Adipocyte (in vitro differentiated cells): ENCODE measurements around the gene PCBP3.
A peak's percentile ranks its signal among the peaks of the same experiment; 100 is the strongest.
"Not testable (repeated sequence)": the region's sequence is repeated elsewhere in the genome, so short reads cannot be mapped to it uniquely, and the experiment has no call there.

Experiments used
- DNase-seq: peaks from one replicate; pipeline ENCODE4 v3.0.0-alpha.2; 2015; ENCODE audit warnings: low read depth
- H3K27me3 ChIP-seq: replicated peaks from 2 replicates; pipeline ENCODE4 v1.7.0; 2013; ENCODE audit warnings: mild to moderate bottlenecking, low read length, moderate library complexity; ENCODE audit not compliant: control insufficient read depth, insufficient read depth
- H3K36me3 ChIP-seq: 2 replicates; pipeline ENCODE4 v1.7.0; 2013; ENCODE audit warnings: low read length, mild to moderate bottlenecking, moderate library complexity; ENCODE audit not compliant: control insufficient read depth, insufficient read depth, severe bottlenecking
- H3K4me1 ChIP-seq: 2 replicates; pipeline ENCODE4 v1.7.0; 2013; ENCODE audit warnings: mild to moderate bottlenecking, low read length, moderate library complexity; ENCODE audit not compliant: control insufficient read depth, insufficient read depth
- H3K4me3 ChIP-seq: 2 replicates; pipeline ENCODE4 v1.7.0; 2013; ENCODE audit warnings: mild to moderate bottlenecking, low read length, moderate library complexity
- H3K9ac ChIP-seq: 2 replicates; pipeline ENCODE4 v1.7.0; 2013; ENCODE audit warnings: mild to moderate bottlenecking, low read length, moderate library complexity
- H3K9me3 ChIP-seq: 2 replicates; pipeline ENCODE4 v1.7.0; 2013; ENCODE audit warnings: mild to moderate bottlenecking, low read length, moderate library complexity; ENCODE audit not compliant: control insufficient read depth

Gene PCBP3

DNA sequence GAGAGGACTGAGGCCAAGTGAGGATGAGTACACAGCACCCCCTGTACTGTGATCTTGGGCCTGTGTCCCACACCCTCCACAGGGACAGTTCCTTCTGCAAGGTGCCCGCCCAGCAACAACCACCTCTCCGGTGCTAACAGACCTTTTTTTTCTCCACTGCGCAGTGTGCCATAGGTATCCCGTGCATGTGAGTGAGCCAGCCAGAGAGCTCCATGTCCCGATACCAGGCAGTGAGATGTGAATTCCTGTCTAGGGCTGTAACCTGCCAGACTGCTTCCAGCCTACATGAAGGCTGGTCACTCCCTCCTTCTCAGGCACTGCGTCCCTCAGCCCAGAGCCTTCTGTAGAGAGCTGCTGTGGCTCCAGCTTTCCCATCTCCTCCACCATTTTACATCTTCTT is 56.9 kb downstream of the PCBP3 start:
- Histone ChIP-seq H3K9ac (no peak overlapping the region), H3K4me1 (peaks cover 22% of the 10 kb centered on the region), H3K27me3 (no peaks in the 10 kb centered on the region), H3K4me3 (no peak overlapping the region), H3K36me3 (no peaks in the 10 kb centered on the region), H3K9me3 (peaks cover 5% of the 10 kb centered on the region)
- no peak for DNase-seq

GRCh38 chr21:45704311-45705108 is 61.0 kb downstream of the PCBP3 start:
- no peak for DNase-seq
- H3K4me1 ChIP-seq = peaks cover 22% of the 10 kb centered on the region
- H3K36me3 ChIP-seq = no peaks in the 10 kb centered on the region
- H3K27me3 ChIP-seq = no peaks in the 10 kb centered on the region
- no peak overlapping the region for H3K9ac ChIP-seq
- H3K4me3 ChIP-seq = no peak overlapping the region
- no peaks in the 10 kb centered on the region for H3K9me3 ChIP-seq

DNA sequence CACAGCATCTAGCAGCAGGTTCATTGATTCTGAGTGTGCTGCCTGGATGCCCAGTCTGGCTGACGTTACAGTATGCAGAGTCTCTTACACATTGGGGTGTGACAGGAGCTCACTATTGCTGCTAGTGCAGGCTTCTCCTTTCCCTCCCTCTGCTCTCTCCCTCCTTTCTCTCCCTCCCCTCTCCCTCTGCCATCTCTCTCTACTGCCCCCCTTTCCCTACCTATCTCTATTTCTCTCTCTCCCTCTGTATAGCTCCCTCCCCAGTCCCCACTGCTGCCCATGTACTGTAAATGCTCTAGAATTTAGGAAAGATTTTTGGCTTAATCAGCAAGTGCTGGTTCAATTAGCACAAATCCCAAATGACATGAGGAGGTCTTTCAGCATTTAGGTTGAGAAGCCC is 62.8 kb downstream of the PCBP3 start:
- DNase-seq = no peak
- Histone ChIP-seq H3K4me1 (peaks cover 14% of the 10 kb centered on the region), H3K9me3 (peaks cover 2% of the 10 kb centered on the region), H3K9ac (no peak overlapping the region), H3K36me3 (no peaks in the 10 kb centered on the region), H3K4me3 (no peak overlapping the region), H3K27me3 (no peaks in the 10 kb centered on the region)

DNA sequence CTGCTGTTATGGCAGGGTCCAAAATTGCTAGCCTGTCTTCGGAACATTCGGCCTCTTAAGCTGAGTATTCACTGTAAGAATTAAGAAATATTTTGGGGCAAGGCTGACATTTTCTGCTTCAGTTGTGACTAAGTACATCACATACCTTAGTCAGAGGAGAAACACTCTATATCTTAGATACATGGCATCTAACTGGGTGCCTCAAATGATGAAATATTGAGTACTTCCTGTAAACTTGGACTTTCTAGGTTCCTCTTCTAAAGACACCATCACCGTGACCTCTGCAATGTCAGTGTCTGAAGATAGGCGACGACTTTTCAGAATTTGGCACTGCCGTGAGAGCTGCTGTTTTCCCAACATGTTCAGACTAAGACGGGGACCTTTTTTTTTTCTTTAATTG is 65.6 kb downstream of the PCBP3 start:
- peaks cover 4% of the 10 kb centered on the region for H3K36me3 ChIP-seq
- peaks cover 14% of the 10 kb centered on the region for H3K4me1 ChIP-seq
- no peak overlapping the region for H3K9ac ChIP-seq
- DNase-seq = peak; percentile 29
- H3K9me3 ChIP-seq = peaks cover 7% of the 10 kb centered on the region
- H3K4me3 ChIP-seq = no peak overlapping the region
- no peaks in the 10 kb centered on the region for H3K27me3 ChIP-seq

DNA sequence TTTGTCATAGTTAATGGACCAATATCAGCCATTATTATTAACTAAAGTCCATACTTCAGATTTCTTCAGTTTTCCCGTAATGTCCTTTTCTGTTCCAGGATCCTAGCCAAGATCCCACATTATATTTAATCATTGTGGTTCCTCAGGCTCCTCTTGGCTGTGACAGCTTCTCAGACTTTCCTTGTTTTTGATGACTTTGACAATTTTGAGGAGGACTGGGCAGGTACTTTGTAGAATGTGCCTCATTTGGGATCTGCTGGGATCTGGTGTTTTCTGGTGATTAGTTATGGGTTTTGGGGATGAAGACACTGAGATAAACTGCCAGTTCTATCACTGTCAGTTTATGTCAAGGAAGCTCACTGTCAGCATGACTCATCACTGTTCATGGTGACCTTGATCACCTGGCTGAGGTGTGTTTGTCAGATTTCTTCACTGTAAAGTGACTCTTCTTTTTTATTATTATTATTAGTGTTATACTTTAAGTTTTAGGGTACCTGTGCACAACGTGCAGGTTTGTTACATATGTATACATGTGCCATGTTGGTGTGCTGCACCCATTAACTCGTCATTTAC is 66.3 kb downstream of the PCBP3 start:
- no peak for DNase-seq
- peaks cover 7% of the 10 kb centered on the region for H3K9me3 ChIP-seq
- no peak overlapping the region for H3K9ac ChIP-seq
- peaks cover 14% of the 10 kb centered on the region for H3K4me1 ChIP-seq
- no peak overlapping the region for H3K4me3 ChIP-seq
- peaks cover 4% of the 10 kb centered on the region for H3K36me3 ChIP-seq
- H3K27me3 ChIP-seq = no peaks in the 10 kb centered on the region

DNA sequence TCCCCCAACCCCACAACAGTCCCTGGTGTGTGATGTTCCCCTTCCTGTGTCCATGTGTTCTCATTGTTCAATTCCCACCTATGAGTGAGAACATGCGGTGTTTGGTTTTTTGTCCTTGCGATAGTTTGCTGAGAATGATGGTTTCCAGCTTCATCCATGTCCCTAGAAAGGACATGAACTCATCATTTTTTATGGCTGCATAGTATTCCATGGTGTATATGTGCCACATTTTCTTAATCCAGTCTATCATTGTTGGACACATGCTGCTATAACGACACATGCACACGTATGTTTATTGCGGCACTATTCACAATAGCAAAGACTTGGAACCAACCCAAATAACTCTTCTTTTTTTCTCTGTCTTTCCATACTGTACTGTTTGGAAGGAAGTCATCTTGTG is 66.8 kb downstream of the PCBP3 start:
- DNase-seq, H3K4me3 ChIP-seq, H3K36me3 ChIP-seq, H3K9me3 ChIP-seq, H3K9ac ChIP-seq, H3K27me3 ChIP-seq: not testable (repeated sequence)
- H3K4me1 ChIP-seq = peaks cover 14% of the 10 kb centered on the region

DNA sequence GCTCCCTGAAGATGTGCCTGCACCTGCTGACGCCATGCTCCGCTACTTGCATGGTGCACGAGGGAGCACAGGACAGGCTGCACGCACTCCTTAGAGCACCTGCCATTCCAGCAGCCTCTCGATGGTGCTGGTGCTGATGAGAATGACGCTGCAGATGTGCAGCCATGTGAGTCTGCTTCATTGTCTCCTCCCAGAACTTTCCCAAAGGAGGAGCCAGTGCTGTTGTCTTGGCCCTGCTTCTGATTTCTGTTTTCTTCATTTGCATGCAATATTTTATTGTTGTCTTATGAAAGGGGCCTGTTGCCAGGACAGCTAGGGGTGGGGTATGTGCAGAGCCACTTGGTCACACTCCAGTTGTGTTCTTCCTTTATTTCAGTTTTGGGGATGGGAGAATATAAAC is 70.1 kb downstream of the PCBP3 start:
- Histone ChIP-seq H3K27me3 (no peaks in the 10 kb centered on the region), H3K4me1 (peaks cover 7% of the 10 kb centered on the region), H3K36me3 (peaks cover 4% of the 10 kb centered on the region), H3K9ac (no peak overlapping the region), H3K4me3 (no peak overlapping the region), H3K9me3 (peaks cover 7% of the 10 kb centered on the region)
- DNase-seq = no peak

- no peaks in the 10 kb centered on the region for H3K27me3 ChIP-seq
- no peak overlapping the region for H3K9ac ChIP-seq
- no peak overlapping the region for H3K4me3 ChIP-seq
- no peak for DNase-seq
- H3K36me3 ChIP-seq = peaks cover 4% of the 10 kb centered on the region
- no peaks in the 10 kb centered on the region for H3K4me1 ChIP-seq
- H3K9me3 ChIP-seq = peaks cover 7% of the 10 kb centered on the region
Observed at GRCh38 chr21:45715441-45715840, 71.9 kb downstream of the PCBP3 start.

- no peak for DNase-seq
- Histone ChIP-seq H3K4me1 (no peaks in the 10 kb centered on the region), H3K9me3 (no peaks in the 10 kb centered on the region), H3K36me3 (peaks cover 4% of the 10 kb centered on the region), H3K4me3 (no peak overlapping the region), H3K27me3 (no peaks in the 10 kb centered on the region), H3K9ac (no peak overlapping the region)
Observed at GRCh38 chr21:45718413-45718812, 74.9 kb downstream of the PCBP3 start.

DNA sequence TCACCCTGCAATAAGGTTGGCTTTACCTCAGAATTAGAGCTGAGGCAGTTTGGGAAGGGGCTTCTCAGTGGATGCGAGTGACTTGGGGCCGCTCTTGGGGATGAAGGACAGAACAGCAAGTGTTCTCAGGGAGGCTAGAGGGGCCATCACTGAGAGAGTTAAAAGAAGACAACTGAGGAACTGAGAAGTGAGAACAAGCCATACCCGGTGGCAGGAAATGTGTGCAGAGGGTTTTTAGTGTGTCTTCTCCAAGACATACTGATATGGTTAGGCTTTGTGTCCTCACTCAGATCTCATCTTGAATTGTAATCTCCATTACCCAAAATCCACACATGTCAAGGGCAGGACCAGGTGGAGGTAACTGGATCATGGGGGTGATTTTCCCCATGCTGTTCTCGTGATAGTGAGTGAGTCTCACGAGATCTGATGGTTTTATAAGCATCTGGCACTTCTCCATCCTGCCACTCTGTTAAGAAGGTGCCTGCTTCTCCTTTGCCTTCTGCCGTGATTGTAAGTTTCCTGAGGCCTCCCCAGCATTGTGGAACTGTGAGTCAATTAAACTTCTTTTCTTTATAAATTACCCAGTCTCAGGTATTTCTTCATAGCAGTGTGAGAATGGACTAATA is 75.8 kb downstream of the PCBP3 start:
- Histone ChIP-seq H3K27me3 (no peaks in the 10 kb centered on the region), H3K36me3 (no peaks in the 10 kb centered on the region), H3K9me3 (no peaks in the 10 kb centered on the region), H3K4me1 (no peaks in the 10 kb centered on the region), H3K4me3 (no peak overlapping the region), H3K9ac (no peak overlapping the region)
- DNase-seq = no peak

GRCh38 chr21:45720204-45720603 is 76.7 kb downstream of the PCBP3 start:
- not testable (repeated sequence) for H3K4me3 ChIP-seq, H3K9me3 ChIP-seq, H3K9ac ChIP-seq, DNase-seq, H3K36me3 ChIP-seq, H3K27me3 ChIP-seq, H3K4me1 ChIP-seq
